GM13976 (cell line): ENCODE data around the gene KLHL3.

Experiments used
- DNase-seq: peaks from one replicate; pipeline ENCODE4 v3.0.0; 2012; ENCODE audit warnings: low spot score
- in situ Hi-C: fragments of 300-500 bp; cut with MboI; formaldehyde crosslinking; loops from one replicate; pipeline ENCODE4 v1.12.0; 2022; ENCODE audit warnings: low sequenced_read_pairs, mixed read lengths, inconsistent platforms; ENCODE audit not compliant: unreplicated experiment
- TF ChIP-seq, protein P1 (sequence below): IDR thresholded peaks from 2 replicates; pipeline ENCODE4 v1.5.1; 2012; ENCODE audit warnings: borderline replicate concordance, mild to moderate bottlenecking; ENCODE audit not compliant: insufficient read depth; ENCODE audit errors: extremely low read depth, missing control alignments, control extremely low read depth

KLHL3 gene

GRCh38 chr5:137603891-137604290 is 132.0 kb downstream of the KLHL3 start:
- DNase-seq = no peak
- in situ Hi-C loops = no loop called here
- TF ChIP-seq, protein P1, sequence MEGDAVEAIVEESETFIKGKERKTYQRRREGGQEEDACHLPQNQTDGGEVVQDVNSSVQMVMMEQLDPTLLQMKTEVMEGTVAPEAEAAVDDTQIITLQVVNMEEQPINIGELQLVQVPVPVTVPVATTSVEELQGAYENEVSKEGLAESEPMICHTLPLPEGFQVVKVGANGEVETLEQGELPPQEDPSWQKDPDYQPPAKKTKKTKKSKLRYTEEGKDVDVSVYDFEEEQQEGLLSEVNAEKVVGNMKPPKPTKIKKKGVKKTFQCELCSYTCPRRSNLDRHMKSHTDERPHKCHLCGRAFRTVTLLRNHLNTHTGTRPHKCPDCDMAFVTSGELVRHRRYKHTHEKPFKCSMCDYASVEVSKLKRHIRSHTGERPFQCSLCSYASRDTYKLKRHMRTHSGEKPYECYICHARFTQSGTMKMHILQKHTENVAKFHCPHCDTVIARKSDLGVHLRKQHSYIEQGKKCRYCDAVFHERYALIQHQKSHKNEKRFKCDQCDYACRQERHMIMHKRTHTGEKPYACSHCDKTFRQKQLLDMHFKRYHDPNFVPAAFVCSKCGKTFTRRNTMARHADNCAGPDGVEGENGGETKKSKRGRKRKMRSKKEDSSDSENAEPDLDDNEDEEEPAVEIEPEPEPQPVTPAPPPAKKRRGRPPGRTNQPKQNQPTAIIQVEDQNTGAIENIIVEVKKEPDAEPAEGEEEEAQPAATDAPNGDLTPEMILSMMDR = no peak

GRCh38 chr5:137603356-137603755 is 132.5 kb downstream of the KLHL3 start:
- in situ Hi-C loops = no loop called here
- TF ChIP-seq, protein P1 = no peak
- DNase-seq = no peak

DNA sequence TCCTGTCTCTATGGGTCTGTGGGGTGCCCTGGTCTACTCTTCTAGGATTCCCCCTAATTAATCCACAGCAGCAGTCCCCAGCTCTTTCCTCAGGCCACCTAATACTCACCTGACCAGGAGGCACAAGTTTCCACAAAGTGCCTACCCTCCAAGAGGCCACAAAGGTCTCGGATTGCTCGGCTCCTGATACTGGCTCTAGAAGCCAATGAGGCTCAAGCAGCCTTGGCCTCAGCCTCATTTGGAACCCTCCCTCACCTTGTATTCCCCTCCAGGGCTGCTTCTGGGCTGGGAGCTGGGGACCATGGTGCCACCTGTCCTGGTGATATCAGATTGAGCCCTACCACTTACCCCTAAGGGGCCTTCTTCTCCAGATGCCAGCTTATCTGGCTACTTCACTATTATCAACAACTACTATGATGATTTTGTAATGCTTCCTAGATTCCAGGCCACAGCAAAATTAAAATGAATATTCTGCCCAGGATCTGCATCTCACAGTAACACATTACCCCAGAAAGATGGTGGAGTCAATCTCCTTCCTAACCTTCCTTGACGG is 133.1 kb downstream of the KLHL3 start:
- TF ChIP-seq, protein P1 = no peak
- in situ Hi-C loops = no loop called here
- DNase-seq = no peak

DNA sequence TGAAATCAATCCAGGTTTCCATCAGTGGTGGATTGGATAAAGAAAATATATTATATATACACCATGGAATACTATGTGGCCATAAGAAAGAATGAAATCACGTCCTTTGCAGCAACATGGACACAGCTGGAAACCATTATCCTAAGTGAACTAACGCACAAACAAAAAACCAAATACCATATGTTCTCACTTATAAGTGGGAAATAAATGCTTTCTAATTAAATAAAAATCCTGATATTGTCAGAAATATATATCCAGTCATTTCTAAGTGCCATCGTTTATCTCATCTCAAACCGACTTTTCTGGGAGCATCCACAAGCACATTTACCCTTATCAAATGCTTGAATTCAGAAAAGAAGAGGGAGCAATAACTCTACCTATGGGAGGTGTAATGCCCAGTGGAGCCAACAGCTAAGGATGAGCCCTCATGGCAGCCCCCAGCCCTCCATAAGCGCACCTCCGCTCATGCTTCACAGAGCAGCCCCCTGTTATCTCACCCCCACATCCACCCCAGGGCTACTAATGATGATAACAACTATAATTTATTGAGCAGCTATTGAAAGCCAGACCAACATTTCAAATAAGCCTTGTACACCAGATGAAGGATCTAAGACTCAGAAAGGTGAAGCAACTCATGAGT is 135.0 kb downstream of the KLHL3 start:
- TF ChIP-seq, protein P1 = no peak
- DNase-seq = no peak

DNA sequence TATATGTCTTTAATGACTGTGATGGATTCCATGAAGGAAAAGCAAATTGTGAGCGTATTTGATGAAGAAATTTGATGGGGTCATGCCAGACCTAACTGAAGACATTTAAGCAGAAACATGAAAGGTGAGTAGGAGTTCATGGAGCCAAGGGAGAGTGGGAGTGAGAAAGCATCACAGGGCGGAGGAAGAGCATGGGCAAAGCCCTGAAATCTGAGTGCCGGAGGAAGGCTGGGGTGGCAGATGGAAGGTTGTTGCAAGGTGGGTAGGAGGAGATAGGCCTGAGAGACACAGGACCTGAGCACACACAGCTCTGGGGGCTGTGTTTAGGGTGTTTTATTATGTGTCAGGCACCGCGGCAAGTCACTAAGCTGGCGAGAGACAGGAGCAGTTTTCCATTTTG is 136.4 kb downstream of the KLHL3 start:
- TF ChIP-seq, protein P1 = no peak
- in situ Hi-C loops = no loop called here
- DNase-seq = no peak

More for the DNA sequence above, 135.0 kb downstream of the KLHL3 start:
- in situ Hi-C loops = no loop called here

GRCh38 chr5:137598399-137598798 is 137.5 kb downstream of the KLHL3 start:
- in situ Hi-C loops = no loop called here
- DNase-seq = no peak
- TF ChIP-seq, protein P1 = no peak
